Fibroblast of pulmonary artery (primary cell): Measurements from ENCODE around the gene SHISA6.

Experiments
- DNase-seq: peaks from one replicate; pipeline ENCODE4 v3.0.0-alpha.2; 2010; ENCODE audit warnings: low read depth
- H3K4me3 ChIP-seq: replicated peaks from 2 replicates; pipeline ENCODE4 v1.5.1; 2011; ENCODE audit warnings: low read depth, mild to moderate bottlenecking, control low read depth, low read length, moderate library complexity
- TF ChIP-seq, protein P1 (sequence below): IDR thresholded peaks from 2 replicates; pipeline ENCODE4 v1.5.1; 2011; ENCODE audit warnings: mild to moderate bottlenecking, control low read depth, low read length, inconsistent platforms; ENCODE audit errors: missing control alignments

The SHISA6 gene

DNA sequence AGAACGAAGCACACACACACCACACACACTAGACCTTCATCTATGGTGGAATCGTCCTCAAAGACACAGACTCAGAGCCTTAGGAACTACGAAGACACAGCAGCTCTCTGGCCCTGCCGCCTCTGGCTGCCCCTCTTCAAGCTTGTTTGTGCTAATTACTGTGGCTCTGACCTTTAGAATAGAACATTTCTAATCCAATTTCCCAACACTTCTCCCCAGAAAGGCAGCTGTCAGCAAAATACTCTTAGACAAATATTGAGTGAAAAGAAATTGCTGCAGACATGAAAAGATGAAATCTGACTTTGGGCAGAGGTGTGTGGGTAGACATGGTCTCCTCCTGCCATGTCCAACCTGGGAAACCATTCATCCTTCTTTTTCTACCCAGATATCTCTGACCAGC, 205.3 kb downstream of the SHISA6 start:
- DNase-seq = no peak
- TF ChIP-seq, protein P1, sequence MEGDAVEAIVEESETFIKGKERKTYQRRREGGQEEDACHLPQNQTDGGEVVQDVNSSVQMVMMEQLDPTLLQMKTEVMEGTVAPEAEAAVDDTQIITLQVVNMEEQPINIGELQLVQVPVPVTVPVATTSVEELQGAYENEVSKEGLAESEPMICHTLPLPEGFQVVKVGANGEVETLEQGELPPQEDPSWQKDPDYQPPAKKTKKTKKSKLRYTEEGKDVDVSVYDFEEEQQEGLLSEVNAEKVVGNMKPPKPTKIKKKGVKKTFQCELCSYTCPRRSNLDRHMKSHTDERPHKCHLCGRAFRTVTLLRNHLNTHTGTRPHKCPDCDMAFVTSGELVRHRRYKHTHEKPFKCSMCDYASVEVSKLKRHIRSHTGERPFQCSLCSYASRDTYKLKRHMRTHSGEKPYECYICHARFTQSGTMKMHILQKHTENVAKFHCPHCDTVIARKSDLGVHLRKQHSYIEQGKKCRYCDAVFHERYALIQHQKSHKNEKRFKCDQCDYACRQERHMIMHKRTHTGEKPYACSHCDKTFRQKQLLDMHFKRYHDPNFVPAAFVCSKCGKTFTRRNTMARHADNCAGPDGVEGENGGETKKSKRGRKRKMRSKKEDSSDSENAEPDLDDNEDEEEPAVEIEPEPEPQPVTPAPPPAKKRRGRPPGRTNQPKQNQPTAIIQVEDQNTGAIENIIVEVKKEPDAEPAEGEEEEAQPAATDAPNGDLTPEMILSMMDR = no peak
- H3K4me3 ChIP-seq = no peak overlapping the region

DNA sequence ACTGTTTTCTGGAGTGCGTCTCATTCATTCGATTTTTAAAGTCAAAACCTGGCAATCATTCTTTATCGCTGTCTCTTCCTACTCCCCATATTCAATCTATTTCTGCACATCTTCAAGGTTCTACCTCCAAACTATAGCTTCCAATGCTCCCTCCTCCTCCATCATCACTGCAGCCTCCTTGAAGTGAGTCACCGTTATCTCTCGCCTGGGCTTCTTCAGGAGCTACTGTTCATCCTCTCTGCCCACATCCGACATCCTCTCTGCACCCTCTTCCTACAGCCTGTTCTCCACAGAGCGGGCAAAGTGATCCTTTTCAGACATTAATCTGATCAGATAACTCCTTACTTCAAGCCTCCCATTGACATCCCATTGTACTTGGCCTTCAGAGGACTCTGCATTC, 213.1 kb downstream of the SHISA6 start:
- TF ChIP-seq, protein P1 = no peak
- H3K4me3 ChIP-seq = no peak overlapping the region
- DNase-seq = no peak

DNA sequence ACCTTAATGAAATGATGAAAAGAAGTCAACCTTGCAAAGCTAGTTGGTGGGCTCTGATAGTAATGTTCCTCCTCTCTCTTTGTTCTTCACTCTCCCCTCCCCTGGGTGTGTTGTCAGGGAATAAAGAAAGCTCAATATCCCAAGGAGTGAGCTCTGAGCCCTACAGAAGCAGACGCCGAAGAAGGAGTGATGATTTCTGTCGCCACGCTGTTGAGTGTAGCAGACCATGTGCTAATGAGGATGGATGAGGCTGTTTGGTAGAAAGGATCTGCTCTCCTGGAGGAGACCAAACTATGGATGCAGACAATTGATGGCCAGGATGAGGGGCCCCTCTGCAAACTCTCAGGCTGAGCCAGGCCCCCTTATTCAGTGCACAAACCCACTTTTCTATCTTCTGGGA, 217.3 kb downstream of the SHISA6 start:
- TF ChIP-seq, protein P1 = no peak
- H3K4me3 ChIP-seq = no peak overlapping the region
- DNase-seq = no peak

DNA sequence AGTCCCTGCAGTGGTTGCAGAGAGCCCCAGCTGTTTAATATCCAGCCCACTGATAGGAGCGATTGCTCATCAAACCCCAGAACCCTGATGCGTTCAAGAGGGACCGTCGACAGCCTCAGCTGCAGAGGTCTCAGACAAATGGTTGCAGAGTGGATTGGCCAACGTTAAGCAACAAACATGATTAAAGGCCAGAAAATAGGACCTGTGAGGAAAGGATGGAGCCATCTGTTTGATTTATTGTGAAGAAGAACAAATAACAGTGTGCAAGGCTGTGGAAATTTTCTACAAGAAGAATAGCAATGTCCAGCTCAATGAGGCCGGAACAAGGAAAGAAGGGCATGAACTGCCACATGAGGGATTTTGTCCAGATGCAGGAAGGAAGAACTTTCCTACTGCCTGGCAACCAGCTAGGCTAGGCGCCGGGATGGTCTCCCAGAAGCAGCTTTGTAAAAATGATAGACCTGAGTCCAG, 218.9 kb downstream of the SHISA6 start:
- no peak overlapping the region for H3K4me3 ChIP-seq
- TF ChIP-seq, protein P1 = no peak
- DNase-seq = no peak

DNA sequence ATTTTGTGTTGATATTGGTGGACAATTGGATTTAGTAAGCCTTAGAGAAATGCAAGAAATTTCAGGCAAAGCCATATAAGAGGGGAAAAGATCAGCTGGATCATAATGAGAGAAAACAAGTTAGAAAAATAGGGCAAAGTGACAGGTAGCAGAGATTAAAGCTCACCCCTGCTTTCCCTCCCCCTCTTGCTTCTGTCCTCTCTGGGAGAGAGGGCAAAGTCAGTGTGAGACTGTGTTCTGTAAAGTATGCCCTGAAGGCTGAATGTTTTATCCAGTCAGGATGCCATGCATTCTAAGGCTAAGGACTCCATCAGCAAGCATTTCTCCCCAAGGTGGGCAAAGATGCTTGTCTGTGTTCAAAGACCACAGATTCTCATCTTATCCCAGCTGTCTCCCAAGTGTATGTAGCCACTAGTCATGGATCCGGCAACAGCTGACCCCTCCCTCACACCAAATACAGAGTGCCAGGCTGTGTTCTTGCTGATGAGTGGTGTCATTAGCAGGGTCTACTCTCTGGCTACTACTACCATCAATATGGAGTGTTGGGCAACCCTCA, 221.1 kb downstream of the SHISA6 start:
- TF ChIP-seq, protein P1 = no peak
- H3K4me3 ChIP-seq = no peak overlapping the region
- DNase-seq = no peak

DNA sequence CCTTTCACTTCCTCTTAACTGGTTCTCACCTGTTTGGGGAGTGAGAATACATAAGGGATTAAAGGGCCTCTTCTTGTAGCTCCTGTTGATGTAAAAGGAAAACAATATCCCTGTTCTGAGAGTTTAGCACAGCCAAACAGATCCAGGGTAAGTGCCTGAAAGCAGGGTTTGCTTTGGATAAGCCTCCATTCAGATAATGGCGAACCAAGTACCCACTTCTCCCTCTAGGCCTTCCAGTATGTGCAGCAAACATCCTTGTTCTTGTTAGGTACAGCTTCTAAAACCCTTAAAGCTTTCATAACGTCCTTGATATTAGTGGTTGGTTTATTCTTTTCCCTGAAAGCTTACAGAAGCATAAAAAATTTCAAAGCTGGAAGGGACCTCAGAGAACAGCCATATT, 226.6 kb downstream of the SHISA6 start:
- no peak for DNase-seq
- no peak overlapping the region for H3K4me3 ChIP-seq
- TF ChIP-seq, protein P1 = no peak
